ENCODE results near the gene FATE1.

FATE1 gene

DNA sequence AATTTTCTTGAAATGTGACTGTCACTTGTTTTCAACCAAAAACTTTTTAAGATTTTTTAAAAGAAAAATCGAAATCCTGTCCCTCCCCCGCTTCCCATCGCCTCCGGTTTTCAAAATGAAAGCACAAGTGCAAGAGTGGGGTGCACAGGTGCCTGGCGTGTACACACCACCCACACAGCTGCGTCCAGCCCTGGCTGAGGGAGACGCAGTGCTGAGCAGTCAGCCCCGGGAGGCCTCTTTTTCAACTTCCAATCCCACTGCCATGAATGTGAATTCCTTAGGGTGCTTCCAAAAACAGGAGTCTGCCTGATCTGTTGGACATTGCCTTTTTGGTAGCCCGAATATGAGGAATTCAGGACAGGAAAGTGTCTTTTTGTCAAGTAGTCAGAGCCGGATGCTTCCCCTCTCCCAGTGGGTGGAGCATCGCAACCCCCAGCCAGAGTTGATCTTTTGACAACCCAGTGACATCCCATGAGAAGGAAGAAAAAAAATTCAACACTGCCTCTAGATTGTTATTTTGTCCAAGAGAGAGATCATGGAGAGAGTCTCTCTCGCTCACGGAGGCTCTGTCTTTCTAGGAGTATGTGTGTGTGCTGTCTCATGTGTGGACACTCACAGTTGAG lies 11.7 kb upstream of the FATE1 start:
- DNase-seq, result no peak

DNA sequence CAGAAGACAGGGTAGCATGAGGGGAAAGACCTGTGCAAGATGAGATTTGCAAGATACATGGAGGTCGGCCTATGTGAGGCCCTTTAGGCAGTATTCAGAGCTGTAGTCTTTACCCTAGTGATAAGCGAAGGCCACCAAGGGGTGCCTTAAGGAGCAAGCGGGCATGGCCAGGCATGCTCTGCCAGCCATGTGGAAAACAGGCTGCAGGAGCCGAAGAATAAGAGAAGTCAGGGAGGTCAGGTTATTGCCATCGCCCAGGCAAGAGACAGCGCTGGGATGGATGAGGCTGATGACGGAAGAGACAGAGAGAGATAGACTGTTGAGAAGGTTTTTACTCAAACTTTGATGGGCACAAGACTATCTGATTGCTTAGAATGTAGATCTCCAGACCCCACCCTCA lies 7.0 kb upstream of the FATE1 start:
- no peak for DNase-seq

DNA sequence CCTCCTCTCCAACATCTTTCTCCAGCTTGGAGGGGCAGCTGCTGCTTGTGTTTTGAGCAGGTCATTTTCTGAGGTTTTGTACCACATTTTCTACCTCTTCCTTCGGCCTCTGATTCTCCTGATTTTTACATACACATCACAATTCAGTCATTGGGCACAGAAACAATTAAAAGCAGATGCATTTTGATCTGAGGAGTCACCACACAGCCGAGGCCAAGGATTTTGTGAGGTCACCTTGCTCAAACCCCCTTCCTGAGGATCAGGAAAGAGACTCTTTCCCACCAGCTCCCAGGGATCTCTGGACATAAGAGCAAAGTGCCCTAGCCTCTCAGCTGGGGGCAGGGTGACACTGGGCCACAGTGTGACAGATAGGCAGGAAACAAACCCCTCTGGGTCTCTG lies 5.4 kb upstream of the FATE1 start:
- no peak for DNase-seq

DNA sequence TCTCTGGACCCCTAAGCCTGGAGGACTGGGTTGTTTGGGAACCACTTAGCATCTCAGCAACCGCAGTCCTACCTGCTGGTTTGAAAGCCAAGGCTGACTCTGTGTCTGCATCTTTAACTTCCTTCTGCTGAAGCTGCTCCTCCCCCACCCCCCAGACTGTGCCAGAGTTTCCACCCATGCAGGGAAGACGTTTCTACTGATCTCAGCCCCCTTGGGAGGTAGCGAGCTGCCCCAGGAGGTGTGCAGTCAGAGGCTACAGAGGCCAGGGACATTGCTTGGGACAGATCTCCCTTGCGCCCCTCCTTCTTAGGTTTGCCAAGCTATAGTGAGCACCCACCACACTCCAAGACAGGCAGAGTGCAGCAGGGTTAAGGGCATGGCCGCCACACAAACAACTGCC lies 4.7 kb upstream of the FATE1 start:
- DNase-seq, result no peak

DNA sequence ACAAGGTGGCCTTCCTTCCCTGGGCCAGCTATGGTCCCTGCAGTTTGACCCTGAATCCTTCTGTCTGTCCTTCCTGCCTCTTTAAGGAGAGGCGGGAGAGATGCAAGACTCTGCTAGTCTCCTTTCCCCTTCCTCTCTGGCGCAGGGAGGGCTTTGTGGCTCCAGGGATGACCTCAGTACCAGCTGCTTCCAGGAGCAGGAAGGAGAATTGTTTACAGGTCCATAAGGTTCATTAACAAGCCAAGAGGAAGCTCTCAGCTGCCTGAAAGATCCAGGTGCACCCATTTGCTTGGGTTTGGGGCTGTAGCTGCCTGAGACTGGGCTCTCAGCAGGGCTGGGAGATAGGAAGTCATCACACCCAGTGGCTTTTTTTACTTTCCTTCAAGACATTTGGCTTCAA lies 4.0 kb upstream of the FATE1 start:
- DNase-seq, result no peak

DNA sequence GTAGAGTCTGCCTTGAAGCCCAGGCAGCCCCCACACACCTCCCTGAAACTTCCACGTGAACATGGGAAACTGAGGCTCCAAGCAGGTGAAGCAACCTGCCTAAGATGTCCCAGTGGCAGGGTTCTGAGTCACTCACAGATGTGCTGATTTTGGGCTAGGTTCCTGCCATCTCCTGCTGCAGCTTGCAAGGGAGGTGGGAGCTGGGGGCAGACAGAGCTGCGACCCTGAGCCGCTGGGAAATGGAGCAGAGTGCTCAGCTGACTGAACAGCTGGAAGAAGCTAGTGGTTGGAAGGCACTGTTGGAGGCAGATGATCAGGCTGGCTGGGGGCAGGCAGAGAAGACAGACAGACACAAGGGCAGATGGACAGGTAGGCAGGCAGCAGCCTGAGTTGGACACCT lies 3.6 kb upstream of the FATE1 start:
- DNase-seq, result no peak

DNA sequence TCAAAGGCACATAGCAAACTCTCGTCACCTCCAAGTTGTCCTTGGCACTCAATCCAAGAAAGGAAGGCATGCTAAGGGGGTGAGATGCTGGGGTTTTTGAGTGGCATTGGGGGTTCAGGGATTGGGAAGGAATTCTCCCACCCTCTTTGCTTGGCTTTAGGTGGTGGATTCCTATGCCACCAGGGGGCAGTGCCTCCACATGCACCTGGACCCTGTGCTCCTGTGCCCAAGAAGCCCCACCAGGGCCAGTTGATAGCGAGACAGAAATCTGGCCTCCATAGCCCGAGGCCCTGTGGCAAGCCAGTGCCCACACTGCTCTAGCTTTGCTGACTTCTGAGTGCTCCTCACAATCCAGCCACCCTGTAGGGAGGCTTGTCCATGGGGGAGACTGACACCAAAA lies 2.0 kb upstream of the FATE1 start:
- no peak for DNase-seq

DNA sequence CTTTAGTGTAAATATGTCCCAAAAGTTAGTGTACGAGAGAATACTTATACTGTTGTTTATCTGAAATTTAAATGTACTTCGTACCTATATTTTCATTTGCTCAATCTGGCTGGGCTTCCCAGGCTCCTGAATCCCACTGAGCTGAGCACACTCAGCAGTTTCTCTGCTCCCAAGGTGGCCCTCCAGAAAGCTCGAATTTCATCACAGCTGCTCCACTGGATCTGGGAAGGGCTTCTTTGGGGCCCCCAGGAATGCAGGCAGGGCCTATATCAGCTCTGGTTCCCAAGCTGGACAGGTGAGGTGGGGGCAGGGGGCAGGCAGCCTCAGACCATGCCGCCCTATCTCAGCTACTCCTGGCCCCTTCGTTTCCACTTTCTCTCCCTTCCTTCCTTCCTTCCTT lies 1.5 kb upstream of the FATE1 start:
- no peak for DNase-seq

DNA sequence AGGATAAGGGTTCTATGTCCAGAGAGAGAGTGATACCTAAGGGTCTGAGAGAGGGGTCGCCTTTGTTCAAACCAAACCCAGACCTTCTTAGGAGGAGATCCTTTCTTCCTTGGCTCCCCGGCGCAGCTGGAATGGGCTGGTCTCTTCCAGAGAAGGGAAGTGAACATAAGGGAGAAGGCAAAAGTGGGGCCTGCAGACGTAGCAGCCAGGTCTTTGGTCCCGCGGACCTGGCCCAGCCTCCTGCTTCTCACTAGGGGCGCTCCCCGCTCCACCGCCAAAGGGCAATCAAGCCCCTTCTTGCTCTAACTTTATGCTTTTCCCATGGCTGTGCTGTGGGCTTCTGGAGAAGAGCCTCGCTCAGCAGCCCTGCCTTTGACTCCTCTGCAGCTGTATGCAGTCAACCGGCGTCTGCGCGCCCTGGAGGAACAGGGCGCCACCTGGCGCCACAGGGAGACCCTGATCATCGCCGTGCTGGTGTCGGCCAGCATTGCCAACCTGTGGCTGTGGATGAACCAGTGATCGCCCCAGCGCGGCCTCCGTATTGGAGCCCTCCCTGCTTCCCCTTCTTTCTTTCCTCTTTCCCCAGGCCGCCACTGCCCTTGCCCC lies 6.5 kb downstream of the FATE1 start:
- no peak for DNase-seq

DNA sequence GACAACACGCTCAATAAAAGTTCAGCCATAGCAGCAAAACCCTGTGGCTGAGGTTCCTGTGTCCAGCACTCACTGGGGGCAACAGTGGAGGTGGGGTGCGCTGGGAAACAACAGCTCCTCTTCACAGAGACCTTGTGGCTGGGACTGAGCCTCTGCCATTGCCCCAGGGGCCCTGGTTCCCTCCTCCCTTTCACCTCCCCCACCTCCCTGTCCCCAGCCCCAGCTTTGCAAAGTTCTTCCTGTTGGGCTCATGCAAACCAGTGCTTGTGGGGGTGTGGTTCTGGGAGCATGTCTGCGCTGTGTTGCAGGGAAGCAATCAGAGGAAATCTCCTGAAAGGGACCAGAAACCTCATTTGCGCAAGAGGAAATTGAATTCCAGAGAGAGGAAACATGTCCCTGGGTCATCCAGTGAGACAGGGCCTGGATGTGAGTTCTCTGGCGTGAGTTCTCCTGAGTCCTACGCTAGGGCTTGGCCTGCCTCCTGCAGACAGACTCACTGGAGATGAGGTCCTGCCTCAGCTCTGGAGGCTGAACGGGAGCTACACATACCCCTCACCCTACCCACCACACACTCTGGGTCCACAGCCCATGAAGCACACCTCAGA lies 7.4 kb downstream of the FATE1 start:
- no peak for DNase-seq

DNA sequence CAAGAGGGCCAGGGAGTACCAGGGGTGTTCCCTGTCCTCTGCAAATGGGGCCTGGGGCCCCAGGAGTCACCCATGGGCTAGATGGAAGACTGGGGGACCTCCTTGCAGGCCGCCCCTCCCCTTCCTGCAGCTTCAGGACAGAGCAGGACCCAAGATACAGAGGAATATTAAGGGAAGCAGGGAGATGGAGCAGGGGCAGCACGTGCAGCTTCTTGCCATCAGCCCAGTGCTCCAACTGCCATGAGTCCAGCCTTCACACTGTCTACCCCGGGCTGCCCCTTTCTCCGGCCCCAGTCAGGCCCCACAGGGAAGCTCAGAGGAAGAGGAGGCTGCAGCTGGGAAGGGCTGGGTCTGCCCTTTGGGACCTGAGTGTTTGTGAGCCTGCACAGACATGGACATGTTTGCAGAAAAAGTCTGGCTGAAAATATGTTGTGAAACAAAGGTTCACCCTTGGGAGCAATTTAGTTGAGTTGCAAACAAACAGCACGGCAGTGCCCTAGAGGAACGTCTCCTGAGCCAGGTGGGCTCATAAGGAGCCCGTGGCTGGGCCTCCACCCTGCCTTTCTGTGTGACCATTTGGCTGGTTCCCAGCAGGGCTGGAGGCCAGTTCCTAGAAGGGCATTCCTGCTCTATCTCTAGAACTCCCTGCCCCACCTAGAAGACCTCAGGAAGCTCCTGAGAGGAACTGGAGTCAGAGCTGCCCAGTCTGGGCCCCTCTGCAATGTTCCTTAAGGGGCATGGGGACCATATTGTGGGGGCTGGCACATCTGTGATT lies 8.9 kb downstream of the FATE1 start:
- DNase-seq, result no peak

DNA sequence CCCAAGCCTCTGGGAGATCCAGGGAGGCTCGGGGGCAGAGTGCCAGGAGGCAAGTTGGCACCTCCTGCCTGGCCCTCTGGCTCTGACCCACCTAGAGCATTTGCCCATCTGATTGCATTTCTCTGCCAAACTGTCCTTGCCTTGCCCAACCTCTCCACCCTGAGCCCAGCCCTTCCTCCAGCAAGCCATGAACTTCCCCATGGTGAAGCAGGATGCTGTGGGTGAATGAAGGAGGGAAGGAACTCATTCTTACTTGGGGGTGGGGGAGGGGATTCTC lies 9.4 kb downstream of the FATE1 start:
- no peak for DNase-seq

DNA sequence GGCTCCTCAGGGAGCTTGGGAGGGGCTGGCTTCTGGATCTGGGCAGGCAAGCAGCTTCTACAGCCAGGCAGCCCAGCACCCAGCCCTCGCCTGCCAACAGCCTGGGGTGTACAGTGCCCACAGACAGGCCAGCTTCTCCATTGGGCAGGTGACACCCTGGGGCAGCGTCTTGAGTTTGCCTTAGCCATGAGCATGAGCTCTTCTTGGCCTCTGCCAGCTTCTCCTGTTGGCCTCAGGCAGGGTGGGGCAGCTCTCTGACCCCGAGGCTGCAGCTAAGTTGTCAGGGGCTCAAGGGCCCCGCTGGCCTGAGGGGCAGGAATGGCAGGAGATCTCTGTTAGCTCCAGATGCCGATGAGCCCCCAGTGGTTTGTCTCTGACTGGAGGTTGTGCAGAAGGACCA lies 10.9 kb downstream of the FATE1 start:
- DNase-seq, result no peak

DNA sequence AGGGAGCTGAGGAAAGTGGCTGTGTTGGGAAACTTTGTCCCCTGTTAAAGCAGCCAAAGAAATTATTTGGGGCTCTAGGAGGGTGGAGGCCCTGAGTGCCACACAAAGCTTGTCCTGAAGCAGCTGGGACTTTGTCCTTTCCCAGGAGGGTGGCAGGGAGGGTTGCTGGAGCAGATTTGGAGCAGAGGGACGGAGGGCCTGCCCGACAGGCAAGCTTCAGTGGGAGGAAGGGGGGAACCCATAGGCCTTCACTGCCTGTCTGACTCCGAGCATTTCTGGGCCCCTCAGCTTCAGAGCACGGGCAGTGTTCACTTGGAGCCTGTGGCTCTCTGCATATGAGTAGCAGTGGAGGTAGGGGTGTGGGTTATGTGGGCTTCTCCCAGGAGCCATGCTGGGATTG lies 11.5 kb downstream of the FATE1 start:
- no peak for DNase-seq

DNA sequence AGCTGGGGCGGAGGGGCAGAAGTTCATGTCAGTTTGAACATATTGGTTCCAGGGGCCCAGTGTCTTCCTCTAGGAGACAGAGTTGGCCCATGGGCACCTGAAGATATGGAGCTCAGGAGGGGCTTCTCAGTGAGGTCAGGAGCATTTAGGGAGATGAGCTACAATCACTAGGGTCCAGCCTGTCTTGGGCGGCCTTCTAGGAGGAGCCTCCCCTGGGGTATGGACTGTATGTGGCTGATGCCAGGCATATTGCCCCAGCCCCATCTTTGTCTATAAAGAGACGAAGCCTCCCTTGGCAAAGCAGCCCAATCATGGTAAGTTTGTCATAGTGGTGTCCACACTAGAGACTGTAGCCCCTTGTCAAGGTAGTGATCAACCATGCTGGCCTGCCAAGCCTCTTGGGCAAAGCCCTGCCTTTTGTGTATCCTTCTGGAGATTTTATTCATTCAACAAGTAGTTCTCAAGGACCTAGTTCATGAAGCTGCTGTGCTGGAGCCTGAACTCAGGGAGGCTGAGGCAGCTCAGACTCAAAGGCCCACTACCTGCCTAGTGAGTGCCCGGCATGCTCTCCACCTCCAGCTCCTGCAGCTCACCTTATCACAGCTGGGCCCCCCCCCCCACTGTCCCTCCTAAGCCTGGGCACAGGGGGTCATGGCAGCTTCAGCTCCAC lies 13.4 kb downstream of the FATE1 start:
- DNase-seq, result no peak

DNA sequence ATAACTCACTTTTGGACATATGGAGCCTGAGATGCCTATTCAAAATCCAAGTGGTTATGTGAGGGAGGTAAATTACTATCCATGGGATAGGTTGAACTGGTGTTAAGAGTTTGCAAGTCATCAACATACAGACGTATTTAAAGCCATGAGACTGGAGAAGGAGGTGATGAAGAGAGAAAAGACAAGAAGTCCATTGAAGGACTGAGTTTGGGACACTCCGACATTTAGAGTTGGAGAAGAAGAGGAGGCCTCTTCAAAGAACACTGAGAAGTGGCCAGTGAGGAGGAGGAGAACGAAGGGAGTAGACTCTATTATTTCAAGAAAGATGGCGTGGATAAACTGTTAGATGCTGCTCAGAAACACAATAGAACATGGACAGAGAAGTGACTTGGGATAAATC lies 18.6 kb downstream of the FATE1 start, which contains the start of gene CNGA2:
Gene CNGA2 (plus strand): TSS at position 301 of the 400 bp plus-strand sequence. CDS start 3,738 bp downstream, outside the sequence.
- DNase-seq, result no peak

DNA sequence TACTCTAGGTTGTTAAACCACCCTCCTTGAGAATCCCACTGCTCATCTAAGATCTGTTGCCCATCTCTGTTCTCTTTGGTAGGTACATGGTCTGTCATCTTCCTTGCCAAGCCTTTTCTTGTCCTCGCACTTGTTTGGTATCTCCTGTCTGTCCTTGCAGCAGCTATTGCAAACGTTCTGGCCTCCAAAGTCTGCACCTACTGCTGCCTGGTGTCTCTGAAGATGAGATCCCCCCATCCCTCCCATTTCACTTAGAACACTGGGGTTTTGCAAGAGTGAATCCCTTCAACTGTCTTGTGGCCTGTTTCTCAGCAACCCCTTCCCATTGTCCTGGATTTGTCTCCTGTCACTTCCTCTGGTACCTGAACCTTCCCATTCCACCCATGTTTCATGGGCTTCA lies 19.4 kb downstream of the FATE1 start:
- no peak for DNase-seq

DNA sequence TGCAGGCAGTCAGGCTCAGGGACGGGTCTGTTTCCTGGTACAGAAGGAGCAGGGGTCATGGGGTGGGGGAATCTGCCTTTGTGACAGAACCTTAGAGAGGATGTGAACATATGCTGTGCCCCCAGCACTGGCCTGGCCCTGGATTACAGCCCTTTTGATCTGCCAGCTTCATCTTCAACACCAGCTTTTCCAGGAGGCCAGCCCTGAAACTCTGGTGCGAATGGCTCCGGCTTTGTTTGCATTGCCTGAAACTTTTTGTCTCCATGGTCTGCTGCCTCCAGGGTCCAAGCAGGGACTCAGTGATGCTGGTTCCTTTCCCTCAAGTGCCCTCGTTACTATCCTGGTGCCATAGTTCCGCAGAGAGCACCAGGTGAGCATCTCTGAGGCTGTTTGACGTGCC lies 20.9 kb downstream of the FATE1 start:
- DNase-seq, result no peak

DNA sequence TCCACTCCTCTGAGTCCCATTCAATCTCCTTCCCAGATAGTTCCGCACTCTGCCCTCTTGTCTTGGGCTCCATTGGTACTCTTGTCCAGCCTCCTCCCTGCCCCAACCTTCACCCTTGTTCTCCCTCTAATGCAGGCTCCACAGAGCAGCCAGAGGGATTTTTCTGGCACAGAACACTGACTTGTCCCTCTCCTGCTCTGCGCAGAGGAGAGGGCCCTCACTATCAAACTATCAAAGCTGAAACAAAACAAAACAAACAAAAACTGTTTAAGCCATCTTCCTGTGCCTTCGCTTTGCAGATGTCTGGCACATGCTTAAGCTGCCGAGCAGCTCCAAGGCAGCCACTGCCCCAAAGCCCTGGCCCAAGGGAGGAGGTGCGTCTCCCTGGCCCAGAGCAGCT lies 21.7 kb downstream of the FATE1 start:
- no peak for DNase-seq

DNA sequence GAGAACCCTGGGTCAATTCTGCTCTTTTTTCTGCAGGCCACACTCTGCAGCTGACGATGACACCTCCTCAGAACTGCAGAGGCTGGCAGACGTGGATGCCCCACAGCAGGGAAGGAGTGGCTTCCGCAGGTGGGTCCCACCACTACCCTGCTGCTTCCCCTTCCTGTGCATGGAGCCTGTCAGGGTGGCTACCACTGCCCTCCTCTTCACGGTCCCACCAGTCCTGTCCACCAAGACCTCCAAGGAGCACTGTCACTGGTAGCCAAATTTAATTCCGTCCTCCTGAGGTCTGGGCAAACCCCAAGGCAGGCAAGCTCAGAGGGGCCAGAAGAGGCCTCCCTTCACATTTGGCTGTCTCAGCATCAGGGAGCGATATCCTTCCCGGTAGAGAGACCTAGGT lies 22.9 kb downstream of the FATE1 start:
- DNase-seq, result no peak

DNA sequence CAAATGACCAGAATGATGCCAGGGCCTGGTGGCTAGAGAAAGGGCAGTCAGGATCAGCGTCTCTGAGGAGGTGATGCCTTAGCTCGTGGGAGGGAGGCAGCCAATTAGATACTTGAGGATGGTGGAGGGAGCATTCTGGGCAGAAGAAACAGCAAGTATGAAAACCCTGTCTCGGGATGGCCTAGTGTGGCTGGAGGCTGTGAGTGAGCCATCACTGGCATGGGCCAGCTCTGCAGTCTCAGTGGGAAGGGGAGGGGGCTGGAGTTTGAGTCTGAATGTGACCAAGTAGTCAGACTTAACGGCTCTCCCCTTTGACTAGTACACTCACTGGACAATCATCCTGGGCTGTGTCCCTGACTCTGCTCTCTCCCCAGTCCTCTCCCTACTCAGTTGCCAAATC lies 25.8 kb downstream of the FATE1 start:
- DNase-seq, result no peak

DNA sequence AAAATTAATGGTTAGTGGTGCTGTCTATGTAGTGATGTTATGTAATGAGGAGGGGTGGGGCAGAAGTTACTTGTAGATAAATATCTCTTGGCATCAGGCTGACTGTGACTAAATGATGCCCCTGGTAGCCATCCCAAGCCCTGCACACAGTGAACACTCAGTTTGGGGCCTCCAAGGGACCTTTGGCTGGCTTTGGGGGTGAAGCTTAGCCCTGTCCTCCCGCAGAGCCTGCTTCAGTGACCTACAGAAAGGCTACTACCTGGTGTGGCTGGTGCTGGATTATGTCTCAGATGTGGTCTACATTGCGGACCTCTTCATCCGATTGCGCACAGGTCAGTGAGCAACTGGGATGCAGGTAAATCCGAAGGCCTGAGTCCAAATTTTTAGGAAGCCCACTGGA lies 26.5 kb downstream of the FATE1 start:
- no peak for DNase-seq

DNA sequence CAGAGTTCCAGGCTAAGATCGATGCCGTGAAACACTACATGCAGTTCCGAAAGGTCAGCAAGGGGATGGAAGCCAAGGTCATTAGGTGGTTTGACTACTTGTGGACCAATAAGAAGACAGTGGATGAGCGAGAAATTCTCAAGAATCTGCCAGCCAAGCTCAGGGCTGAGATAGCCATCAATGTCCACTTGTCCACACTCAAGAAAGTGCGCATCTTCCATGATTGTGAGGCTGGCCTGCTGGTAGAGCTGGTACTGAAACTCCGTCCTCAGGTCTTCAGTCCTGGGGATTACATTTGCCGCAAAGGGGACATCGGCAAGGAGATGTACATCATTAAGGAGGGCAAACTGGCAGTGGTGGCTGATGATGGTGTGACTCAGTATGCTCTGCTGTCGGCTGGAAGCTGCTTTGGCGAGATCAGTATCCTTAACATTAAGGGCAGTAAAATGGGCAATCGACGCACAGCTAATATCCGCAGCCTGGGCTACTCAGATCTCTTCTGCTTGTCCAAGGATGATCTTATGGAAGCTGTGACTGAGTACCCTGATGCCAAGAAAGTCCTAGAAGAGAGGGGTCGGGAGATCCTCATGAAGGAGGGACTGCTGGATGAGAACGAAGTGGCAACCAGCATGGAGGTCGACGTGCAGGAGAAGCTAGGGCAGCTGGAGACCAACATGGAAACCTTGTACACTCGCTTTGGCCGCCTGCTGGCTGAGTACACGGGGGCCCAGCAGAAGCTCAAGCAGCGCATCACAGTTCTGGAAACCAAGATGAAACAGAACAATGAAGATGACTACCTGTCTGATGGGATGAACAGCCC lies 28.0 kb downstream of the FATE1 start:
- DNase-seq, result no peak

All from stimulated activated CD4-positive, alpha-beta T cell treated with anti-CD3 and anti-CD28 coated beads, Interleukin-4, amount 100 ng/mL, for 4 hours (primary cell).